Activated CD4-positive, alpha-beta T cell treated with anti-CD3 and anti-CD28 coated beads for 48 hours (primary cell): ENCODE measurements around the gene ZNF655.
A peak's percentile ranks its signal among the peaks of the same experiment; 100 is the strongest.
"Not testable (repeated sequence)": the region's sequence is repeated elsewhere in the genome, so short reads cannot be mapped to it uniquely, and the experiment has no call there.

ENCODE experiments used
- DNase-seq: peaks from one replicate; pipeline ENCODE4 v3.0.0-alpha.2; 2020

Gene ZNF655

DNA sequence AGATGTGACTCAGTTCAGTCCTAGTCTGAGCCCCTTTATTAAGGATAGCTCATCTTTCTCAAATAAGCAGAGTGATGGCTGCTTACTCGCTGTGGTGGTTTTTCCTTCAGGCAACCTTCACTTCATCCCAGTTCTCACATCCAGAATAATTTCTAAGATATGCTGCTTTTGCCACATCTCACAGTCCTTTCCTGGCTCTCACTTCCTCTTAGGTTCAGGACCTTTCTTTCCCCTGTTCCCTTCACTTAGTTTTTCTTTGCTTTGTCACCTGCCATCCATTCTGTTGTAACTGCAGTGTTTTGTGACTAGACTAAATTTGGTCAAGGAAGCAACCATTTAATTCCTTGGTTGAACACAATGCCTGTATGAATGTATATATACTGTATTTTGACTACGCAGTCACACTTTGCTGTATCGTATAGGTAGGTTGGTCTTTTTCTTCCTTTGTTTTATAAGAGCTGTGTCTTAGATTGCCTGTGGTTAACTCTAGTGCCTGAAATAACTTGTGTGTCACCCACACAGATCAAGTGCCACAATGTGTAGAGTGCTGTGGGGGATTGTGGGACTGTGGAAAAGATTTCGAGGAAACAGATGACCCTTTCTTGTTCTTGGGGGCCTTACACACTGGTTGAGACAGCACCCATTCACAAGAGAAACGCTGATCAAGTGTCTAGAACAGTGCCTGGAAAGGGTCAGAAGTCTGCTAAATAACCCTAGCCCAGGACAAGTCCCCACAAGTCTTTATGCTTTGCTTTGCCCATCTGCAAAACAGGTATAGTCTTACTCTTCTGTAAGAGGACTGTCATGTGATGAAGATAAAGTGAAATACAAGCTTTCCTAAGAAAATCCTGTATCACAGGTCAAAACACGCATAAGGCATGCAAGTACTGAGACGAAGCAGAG lies 2.6 kb downstream of the ZNF655 start:
- no peak for DNase-seq

DNA sequence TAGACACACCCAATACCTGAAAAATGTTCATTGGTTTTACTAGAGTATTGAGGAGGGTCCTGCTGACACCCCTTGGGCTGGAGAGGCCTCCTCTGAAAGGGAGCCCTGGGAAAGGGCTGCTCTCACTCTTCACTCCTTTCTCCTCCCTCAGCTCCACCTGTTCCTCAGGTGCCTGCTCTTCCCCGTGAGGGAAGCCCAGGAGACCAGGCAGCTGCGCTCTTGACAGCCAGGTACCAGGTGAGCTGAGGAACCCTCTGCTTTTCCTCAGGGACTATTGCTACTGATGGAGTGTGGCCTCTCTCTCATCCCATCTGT lies 3.3 kb downstream of the ZNF655 start:
- DNase-seq = no peak

DNA sequence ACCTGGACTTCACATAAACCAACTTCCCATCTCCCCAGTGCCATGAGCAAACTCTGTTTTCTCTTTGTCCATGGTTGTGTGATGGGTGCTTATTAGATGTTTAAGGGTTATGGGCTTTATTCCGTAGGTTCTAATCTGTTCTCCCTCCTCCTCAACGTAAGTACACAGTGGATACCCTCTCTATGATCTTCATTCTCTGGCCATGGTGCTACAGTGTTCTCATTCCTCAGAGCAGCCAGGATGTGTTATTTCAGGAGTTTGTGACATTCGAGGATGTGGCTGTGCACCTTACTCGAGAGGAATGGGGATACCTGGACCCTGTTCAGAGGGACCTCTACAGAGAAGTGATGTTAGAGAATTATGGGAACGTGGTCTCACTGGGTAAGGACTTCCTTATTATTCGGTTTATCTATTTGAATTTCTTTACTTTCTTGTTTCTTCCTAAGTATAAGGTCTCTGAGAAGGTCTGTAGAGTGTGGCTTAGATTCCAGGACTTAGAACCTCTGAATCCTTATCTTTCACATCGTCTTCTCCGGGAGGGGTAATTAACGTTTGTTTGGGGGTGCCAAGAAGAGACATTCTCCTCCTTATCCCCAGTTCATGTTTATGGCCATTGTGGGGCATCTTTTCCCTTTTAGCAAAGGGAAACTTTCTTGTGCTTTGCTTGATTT lies 3.8 kb downstream of the ZNF655 start:
- no peak for DNase-seq

DNA sequence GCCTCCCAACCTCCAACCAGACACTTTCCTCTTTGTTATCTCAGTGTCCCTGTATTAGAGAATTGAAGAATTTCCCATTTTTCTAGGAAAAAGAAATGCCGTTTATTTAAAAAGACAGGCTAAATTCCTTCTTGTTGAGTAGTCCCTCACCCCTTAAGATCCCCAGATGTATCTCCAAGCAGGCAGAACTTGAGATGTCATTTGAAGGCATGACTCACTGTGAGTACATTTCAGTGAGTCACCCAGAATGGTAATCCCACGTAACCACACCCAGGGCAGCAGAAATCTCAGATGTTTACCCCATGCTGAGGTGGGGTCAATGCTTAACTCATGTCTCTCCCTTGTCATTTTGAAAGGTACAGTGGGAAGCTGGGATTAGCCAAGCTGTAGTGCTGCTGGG lies 4.4 kb downstream of the ZNF655 start:
- peak; percentile 64 for DNase-seq

DNA sequence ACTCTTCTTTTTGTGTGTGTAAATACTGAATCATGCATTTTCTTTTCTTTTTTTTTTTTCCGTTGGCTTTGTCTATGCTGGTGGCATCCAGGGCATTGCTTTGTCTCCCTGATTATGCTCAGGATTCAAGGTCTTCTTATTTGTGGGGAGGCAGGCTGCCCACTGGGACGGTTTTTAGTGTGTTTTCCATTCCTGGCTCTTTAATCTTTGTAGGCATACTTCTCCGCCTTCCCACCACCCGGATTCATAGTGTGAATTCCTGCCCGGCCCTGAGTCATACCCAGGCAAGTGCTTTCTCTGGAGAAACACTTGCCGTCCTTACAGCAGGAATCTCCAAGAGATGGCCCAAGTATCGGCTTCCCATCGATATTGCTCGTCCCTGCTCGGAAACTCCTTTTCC lies 5.2 kb downstream of the ZNF655 start:
- DNase-seq = no peak

DNA sequence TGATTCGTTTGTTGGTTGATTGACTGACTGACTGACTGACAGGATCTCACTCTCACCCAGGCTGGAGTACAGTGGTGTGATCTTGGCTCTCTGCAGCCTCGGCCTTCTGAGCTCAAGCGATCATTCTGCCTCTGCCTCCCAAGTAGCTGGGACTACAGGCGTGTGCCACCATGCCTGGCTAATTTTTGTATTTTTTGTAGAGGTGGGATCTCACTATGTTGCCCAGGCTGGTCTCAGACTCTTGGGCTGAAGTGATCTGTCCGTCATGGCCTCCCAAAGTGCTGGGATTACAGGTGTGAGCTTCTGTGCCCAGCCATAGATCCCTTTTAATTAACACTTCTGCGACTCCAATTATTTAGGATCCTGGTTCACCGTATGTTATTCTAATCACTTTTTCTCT lies 10.3 kb downstream of the ZNF655 start:
- DNase-seq = not testable (repeated sequence)

DNA sequence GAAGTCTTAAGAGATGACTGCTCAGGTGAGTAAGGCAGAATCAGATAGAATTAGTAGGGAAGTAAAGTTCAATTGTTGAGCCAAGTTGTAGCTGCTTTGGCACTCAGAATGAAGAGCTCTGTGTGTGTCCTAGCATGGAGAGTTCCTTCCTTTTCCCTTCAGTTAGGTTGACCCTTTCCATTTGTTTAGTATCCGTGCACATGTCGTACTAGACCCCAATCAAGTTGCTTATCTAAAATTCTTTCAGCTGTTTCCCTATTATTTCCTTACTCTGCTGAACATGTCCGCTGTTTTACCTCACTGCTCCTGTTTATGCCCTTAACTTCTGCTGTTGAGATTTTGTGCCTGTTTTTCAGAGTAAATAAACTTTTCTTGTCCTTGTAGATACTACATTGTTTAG lies 13.3 kb downstream of the ZNF655 start:
- no peak for DNase-seq

DNA sequence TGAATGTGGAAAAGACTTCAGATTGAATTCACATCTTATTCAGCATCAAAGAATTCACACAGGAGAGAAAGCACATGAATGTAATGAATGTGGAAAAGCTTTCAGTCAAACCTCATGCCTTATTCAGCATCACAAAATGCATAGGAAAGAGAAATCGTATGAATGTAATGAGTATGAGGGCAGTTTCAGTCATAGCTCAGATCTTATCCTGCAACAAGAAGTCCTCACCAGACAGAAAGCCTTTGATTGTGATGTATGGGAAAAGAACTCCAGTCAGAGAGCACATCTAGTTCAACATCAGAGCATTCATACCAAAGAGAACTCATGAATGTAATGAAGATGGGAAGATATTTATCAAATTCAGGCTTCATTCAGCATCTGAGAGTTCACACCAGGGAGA lies 14.8 kb downstream of the ZNF655 start:
- DNase-seq = no peak

DNA sequence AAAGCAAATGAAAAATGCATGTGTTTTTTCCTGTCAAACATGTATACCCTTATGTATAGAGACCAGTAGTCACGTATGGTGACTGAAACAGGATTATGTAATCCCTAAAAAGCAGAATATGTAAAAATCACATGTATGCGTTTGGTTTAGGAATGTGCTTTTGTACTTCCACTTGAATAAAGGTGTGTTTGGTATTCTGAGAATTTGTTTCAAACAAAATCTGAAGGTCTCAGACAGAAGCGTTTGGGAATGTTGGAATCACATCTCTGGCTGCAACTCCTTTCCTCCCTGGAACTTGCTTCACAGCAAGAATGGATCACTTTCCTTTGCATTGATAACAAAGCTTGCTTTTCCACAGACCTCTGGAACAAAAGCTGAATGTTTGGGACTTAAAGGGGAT lies 17.8 kb downstream of the ZNF655 start:
- no peak for DNase-seq

DNA sequence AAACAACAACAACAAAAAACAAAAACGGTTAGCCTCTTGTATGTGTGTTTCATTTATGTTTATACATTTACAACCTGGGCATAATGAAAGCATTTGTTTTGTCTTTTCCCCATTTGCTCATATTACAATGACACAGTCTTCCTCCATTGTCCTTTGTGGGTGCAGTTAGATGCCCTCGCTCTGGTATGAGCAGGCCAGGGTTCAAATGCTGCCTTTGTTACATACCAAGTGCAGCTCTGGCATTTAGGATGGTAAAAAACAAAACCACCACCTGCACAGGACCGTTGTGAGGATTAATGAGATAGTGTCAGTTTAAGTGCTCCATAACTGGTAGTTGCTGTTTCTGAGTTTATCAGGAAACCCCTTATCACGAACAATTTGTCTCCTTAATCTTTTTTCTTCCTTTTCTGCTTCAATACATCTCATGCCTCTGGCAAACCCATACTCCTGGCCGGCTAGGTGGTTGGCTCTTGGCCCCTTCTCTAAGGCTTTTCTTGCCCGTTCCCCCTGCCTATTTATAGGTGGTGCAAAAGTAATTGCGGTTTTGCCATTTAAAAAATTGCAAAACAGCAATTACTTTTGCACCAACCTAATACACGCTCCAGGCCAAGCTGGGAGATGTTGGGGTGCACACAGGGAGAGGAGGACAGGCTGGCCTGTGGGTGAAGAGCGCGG lies 21.0 kb downstream of the ZNF655 start:
- no peak for DNase-seq

DNA sequence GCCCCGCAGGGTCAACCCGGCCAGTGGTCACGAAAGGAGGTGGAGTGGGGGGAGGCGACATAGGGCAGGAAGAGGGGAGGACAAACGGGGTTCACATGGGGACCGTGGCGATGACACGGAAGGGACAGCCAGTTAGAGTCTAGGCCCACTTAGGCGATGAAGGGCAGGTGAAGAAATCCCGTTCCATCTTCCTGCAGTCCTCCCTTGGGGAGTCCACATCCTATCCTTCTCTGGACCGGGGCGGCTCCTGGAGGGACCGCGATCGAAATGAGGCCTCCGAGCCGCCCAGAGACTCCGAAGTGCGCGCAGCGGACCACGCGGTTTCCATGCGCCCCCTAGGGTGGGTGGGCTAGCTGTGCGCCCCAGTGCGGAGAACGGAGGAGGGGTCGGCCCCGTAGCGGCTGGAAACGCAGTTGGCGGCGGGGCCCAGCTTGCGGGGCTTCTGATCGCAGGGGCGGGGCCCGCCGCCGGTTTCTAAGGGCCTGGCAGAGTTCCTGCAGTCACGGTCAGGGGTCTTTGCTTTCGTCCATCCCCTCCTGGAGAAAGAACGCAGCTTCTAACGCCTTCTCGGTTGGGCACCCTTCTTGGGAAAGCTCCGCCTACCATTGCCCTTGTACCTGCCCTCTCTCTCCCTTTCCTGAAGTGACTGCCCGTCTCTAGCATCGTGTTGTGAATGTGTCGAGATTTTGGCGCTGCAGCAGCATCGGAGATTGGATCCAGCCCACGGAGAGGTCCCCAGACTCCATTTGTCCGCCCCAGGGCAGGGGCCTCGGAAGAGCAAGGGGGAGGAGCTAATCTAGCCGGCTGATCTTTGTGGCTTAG lies 21.7 kb downstream of the ZNF655 start:
- DNase-seq = peak; percentile 64

DNA sequence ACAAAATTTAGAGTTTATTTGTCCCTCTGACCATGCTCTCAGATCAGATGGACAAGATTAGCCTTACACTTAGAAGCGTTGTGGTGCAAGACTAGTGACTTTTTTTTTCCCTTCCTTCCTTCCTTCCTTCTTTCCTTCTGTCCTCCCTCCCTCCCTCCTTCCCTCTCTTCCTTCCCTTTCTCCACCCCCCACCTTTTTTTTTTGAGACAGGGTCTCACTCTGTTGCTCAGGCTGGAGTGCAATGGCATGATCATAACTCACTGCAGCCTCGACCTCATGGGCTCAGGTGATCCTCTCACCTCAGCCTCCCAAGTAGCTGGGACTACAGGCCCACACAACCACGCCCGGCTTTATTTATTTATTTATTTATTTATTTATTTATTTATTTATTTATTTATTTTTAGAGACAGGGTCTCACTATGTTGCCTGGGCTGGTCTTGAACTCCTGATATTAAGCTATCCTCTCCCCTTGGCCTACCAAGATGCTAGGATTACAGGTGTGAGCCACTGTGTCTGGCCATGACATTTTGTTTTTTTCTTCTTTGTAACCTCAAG lies 22.4 kb downstream of the ZNF655 start:
- not testable (repeated sequence) for DNase-seq

DNA sequence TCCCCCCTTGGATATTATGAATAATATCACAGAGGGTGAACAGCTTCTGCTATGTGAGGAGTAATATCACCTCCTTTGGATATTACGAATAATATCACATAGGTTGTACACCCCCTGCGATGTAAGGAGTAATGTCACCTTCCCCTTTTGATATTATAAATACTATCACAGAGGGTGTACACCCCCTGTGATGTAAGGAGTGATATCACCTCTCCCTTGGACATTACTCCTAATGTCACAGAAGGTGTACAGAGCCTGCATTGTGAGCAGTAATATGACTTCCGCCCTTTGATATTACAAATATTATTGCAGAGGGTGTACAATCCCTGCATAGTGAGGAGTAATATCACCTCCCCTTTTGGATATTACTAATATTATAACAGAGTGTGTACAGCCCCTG lies 30.4 kb downstream of the ZNF655 start:
- no peak for DNase-seq

DNA sequence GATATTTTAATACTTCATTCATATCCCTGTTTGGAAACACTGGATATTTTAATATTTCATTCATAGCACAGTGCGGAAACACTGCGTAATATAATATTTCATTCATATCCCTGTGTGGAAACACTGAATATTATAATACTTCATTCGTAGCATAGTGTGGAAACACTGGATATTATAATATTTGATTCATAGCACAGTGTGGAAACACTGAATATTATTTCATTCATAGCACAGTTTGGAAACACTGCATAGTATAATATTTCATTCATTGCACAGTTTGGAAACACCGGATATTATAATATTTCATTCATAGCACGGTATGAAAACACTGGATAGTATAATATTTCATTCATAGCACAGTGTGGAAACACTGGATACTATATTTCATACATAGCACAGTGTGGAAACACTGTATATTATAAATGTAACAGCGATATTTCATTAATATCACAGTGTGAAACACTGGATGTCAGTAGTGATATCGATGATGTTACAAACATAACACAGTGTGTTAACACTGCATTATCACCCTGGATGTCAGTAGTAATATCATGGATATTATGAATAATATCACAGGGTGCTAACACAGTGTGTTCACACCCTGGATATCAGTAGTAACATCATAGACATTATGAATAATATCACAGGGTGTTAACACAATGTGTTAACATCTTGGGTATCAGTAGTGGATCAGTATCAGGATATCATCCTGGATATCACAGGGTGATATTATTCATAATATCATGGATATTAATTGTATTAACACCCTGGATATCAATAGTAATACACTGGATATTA lies 36.7 kb downstream of the ZNF655 start:
- DNase-seq = no peak

DNA sequence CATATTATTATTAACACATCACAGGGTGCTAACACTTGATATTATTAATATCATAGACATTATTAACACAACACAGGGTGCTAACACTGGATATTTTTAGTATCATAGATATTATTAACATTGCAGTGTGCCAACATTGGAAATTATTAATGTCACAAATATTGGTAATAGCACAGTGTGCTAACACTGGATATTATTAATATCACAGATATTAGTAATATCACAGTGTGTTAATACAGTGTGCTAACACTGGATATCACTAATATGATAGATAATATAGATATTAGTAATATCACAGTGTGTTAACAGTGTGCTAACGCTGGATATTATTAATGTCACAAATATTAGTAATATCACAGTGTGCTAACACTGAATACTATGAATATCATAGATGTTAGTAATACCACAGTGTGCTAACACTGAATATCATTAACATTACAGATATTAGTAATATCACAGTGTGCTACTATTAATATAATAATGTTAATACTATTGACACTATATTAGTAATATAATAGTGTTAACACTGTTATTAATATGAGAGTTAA lies 38.0 kb downstream of the ZNF655 start:
- no peak for DNase-seq

DNA sequence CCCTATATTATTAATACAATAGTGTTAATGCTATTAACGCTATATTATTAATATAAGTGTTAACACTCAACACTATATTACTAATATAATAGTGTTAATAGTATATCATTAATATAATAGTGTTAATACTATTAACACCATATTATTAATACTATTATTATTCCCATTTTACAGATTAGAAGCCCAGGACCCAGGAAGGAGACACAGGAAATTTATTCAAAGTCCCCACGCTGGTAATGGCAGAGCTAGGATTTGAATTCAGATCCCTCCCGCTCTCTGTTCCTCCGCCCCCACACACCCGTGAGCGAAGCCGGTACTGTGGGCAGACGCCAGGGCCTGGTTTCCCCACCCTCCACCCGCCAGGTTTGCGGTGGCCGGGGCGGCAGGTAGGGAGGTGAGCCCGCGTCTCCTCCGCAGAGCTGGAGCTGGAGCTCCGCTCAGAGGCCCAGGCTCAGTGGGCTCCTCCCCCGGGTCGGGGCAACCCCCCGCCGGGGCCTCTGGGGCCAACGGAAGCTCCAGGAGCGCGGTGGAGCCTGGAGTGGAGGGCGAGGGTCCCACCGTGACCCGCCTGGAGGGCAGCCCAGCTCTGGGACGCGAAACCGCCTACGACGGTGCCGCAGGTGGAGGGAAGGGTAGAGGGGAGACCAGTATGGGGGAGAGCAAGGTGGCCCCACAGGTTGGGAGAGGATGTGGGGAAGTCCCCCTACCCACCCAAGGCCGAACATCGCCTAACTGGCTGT lies 39.5 kb downstream of the ZNF655 start, which contains the start of gene TMEM225B:
TSS of gene TMEM225B (plus strand) at position 506 of the 740 bp plus-strand sequence. CDS start 6,122 bp downstream, outside the sequence.
- DNase-seq = peak; percentile 36

DNA sequence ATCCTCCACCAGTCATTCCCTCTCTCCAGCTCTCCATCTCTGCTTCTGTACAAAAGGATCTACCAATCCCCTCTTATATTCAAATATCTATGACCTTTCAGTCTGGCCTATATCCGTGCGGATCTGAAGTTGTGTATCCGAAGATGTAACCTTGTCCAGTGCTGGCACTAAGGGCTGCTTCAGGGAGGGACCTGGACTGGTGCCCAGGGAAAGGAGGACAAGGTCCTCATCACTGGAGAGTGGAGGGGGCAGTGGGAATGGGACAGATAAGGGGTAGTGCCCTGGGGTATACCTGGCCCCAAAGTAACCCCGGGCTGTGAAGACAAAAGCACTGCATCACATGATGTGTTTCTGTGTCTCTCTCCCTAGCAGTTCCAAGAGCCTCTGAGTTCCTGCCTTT lies 41.4 kb downstream of the ZNF655 start:
- no peak for DNase-seq

DNA sequence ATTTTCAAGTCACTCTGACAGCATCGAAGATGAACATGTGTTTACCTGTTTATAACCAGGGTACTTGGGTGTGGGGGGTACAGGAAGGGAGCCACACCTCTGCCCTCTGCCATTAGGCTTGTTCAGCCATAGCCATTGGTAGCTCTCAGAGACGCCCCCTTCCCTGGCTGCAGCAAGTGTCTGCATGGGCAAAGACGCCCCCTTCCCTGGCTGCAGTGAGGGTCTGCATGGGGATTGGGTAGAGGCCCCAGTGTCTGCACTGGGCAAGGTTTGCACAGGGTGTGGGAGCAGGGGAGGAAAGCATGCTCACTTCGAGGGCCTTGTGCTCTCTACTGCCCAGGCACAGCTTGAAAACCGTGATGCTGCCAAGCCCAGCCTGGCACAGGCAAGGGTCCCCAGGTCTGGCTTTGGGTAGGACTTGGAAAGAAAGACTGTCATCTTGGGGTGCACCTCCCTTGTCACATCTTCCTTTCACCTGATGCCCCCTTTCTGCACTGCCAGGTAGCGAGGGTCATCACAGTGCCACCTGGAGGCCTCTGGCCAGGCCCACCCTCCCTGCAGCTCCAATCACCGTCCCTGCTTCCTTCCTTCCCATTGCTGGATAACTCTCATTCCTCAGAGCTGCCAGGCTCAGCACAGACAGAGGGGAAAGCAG lies 43.3 kb downstream of the ZNF655 start:
- no peak for DNase-seq

DNA sequence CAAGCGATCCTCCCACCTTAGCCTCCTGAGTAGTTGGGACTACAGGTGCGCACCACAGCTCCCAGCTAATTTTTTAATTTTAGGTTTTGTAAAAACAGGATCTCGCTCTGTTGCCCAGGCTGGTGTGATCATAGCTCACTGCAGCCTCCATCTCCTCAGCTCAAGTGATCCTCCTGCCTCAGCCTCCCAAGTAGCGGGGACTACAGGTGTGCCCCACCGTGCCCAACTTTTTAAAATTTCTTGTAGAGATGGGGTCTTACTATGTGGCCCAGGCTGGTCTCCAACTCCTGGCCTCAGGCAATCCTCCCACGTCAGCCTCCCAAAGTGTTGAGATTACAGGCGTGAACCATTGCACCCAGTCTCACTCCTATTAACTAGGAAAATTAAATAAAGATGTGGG lies 47.1 kb downstream of the ZNF655 start:
- DNase-seq = no peak

DNA sequence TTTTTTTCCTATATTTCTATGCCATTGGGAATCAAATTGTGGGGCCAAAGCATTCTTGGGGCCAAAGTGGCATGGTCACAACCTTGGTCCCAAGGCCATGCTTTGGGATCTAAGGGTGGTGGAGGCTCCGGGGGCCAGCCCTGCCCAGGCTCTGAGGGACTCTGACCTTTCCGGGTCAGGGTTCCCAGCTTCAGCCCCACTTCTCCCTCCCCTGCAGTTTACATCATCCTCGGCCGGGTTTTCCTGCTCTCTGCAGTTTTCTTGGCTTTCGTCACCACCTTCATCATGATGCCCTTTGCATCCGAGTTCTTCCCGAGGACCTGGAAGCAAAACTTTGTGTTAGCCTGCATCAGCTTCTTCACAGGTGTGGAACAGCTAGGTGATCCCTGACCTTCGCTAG lies 48.1 kb downstream of the ZNF655 start:
- DNase-seq = no peak
